Heart left ventricle (tissue), 13 donors: ENCODE data around the gene SCOC.

ENCODE experiments used
- CTCF ChIP-seq, 12 donors: fragments of 200-600 bp; sonication (generic) in 4 of 12; IDR thresholded peaks; one replicate each; pipeline versions ENCODE4 v1.5.0 to v1.8.0; 2018 to 2022; ENCODE audit warnings: antibody characterized with exemption in 12 of 12, mild to moderate bottlenecking in 5 of 12
- POLR2A ChIP-seq, 2 donors: fragments of 450-650 bp; IDR thresholded peaks; one replicate each; pipeline ENCODE4 v1.6.1; 2017; ENCODE audit warnings: antibody characterized with exemption in 2 of 2, mild to moderate bottlenecking in 2 of 2, moderate library complexity in 2 of 2
- donor health status: ischemic (EF 13 %, LVEDD 7.1; RV severe dilation, severe dysfunction).
- donor health status: DM: no; HTN: yes; CAD: no.
- donor health status: DM: no; HTN: no; CAD: no.
- donor health status: ischemic (EF 25% LVEDD 6.9; RV normal size, moderate dysfunction).
- donor health status: ischemic (EF 25% LVEDD 5.7; RV mildly dilated, moderate dysfunction).
- donor health status: ischemic (EF 35%, LVEDD 5.7; RV mildly dilated, moderate dysfunction).
- donor health status: nonischemic (EF 11% LVEDD 7.7; RV severe dilation, severe dysfunction).
- donor health status: DM: yes; HTN: yes; CAD: no.
- donor health status: PGD.
- donor health status: ischemic (EF 29% LVEDD 5.4; RV normal size, mild dysfunction).
- donor health status: nonischemic (EF 23%, LVEDD 6.1; RV moderate dilation, normal function).

GRCh38 chr4:140382732-140383131 is 9.3 kb downstream of the SCOC start:
- no peak for TF ChIP-seq POLR2A (IDR thresholded peaks at IDR 0.05)
- no peak for TF ChIP-seq CTCF (IDR thresholded peaks at IDR 0.05)
